ENCODE measurements around the gene ZNF227.
"Not testable (repeated sequence)": the region's sequence is repeated elsewhere in the genome, so short reads cannot be mapped to it uniquely, and the experiment has no call there.

The ZNF227 gene

GRCh38 chr19:44164673-44165512, 47.4 kb upstream of the ZNF227 start, which contains the start of gene ZNF226:
ZNF226 (plus strand) TSS chr19:44165100; CDS start chr19:44170081, 4,981 bp downstream.
- Histone ChIP-seq H3K27ac (replicated peaks) (peak within 1 kb of the TSS; percentile 77), H3K27me3 (ENCODE audit: insufficient read depth, poor library complexity, severe bottlenecking) (no peaks in the 10 kb centered on the region), H3K4me3 (replicated peaks; ENCODE audit: insufficient read depth, low read length) (peak within 1 kb of the TSS; percentile 61)
- TF ChIP-seq REST (IDR thresholded peaks at IDR 0.05; ENCODE audit: insufficient replicate concordance, low read depth) (no peak), SPI1 (IDR thresholded peaks at IDR 0.05; ENCODE audit: borderline replicate concordance, low read depth) (peak; percentile 79), POLR2AphosphoS5 (IDR thresholded peaks at IDR 0.05; ENCODE audit: low read depth) (peak; percentile 63), CTCF (IDR thresholded peaks at IDR 0.05; ENCODE audit: insufficient read depth, low read length) (no peak), GABPA (IDR thresholded peaks at IDR 0.05; ENCODE audit: low read depth) (peak; percentile 93)
- DNase-seq (ENCODE audit: low read depth in 1 of 2, low spot score in 1 of 2): peak; percentile 98 to 99

- H3K4me3 ChIP-seq (replicated peaks; ENCODE audit: insufficient read depth, low read length): not testable (repeated sequence)
Observed at GRCh38 chr19:44170660-44171059, 41.7 kb upstream of the ZNF227 start.

GRCh38 chr19:44176590-44176989, 35.7 kb upstream of the ZNF227 start:
- Histone ChIP-seq H3K27ac (replicated peaks) (no peak overlapping the region), H3K27me3 (ENCODE audit: insufficient read depth, poor library complexity, severe bottlenecking) (no peaks in the 10 kb centered on the region), H3K4me3 (replicated peaks; ENCODE audit: insufficient read depth, low read length) (no peak overlapping the region)

More at GRCh38 chr19:44170660-44171059, 41.7 kb upstream of the ZNF227 start:
- not testable (repeated sequence) for H3K27me3 ChIP-seq (ENCODE audit: insufficient read depth, poor library complexity, severe bottlenecking); H3K27ac ChIP-seq (replicated peaks); DNase-seq (ENCODE audit: low read depth in 1 of 2, low spot score in 1 of 2)

GRCh38 chr19:44180968-44181367, 31.4 kb upstream of the ZNF227 start:
- no peak for TF ChIP-seq POLR2AphosphoS5 (IDR thresholded peaks at IDR 0.05; ENCODE audit: low read depth)
- TF ChIP-seq CTCF (IDR thresholded peaks at IDR 0.05; ENCODE audit: insufficient read depth, low read length): no peak
- TF ChIP-seq GABPA (IDR thresholded peaks at IDR 0.05; ENCODE audit: low read depth): no peak
- no peak overlapping the region for H3K27ac ChIP-seq (replicated peaks)
- H3K4me3 ChIP-seq (replicated peaks; ENCODE audit: insufficient read depth, low read length): no peak overlapping the region
- DNase-seq (ENCODE audit: low read depth in 1 of 2, low spot score in 1 of 2): no peak
- no peaks in the 10 kb centered on the region for H3K27me3 ChIP-seq (ENCODE audit: insufficient read depth, poor library complexity, severe bottlenecking)

More at GRCh38 chr19:44176590-44176989, 35.7 kb upstream of the ZNF227 start:
- DNase-seq (ENCODE audit: low read depth in 1 of 2, low spot score in 1 of 2): no peak
- TF ChIP-seq POLR2AphosphoS5 (IDR thresholded peaks at IDR 0.05; ENCODE audit: low read depth): peak; percentile 29; the same call in 1 of the 2 replicates
- no peak for TF ChIP-seq REST (IDR thresholded peaks at IDR 0.05; ENCODE audit: insufficient replicate concordance, low read depth)
